Activated T-helper 1 cell treated with Interleukin-2 at 50 U/mL for 16 hours (primary cell): ENCODE results near the gene CCDC149.

ENCODE experiments used
- DNase-seq: peaks from one replicate; pipeline ENCODE4 v3.0.0-alpha.2; 2020; ENCODE audit warnings: low read depth

CCDC149 gene

GRCh38 chr4:24878636-24879016 lies 34.2 kb downstream of the CCDC149 start:
- DNase-seq: no peak

GRCh38 chr4:24877868-24878635 lies 34.8 kb downstream of the CCDC149 start:
- DNase-seq: no peak

DNA sequence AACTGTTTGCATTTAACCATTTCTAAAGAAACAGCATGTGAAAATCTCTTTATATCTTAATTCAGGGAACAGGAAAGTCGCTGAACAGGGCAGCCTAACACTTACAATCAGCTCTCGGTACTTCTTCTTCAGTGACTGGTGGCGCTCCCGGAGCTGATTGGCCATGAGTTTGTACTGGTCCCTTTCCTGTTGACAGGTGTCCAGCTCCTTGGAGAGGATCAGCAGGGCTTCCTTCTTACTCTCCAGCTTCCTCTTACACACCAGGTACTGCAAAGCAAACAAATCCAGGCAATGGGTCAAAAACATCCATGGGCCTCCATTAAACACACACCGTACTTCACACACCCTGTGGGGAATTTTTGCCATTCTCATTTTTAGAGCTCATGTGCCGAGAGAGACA lies 36.4 kb downstream of the CCDC149 start:
- DNase-seq: no peak

GRCh38 chr4:24872720-24873119 lies 40.1 kb downstream of the CCDC149 start:
- DNase-seq: no peak

DNA sequence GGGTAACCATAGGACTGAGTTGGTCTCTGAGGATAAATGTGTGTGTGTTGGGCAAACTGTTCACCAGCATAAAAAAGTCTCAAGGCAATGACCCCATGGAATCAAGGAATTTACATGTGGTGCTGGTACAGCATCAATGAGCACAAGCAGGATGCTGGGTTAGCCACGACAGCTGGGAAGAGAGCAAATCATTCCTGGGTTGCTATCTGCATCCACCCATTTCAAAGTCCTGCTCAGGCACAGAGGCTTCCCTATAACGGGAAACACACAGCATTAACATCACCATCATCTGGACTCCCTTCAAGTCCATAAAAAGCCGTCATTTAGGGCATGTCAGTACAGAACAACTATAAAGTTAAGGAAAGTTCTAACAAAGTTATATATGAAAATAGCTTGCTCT lies 41.6 kb downstream of the CCDC149 start:
- no peak for DNase-seq

- no peak for DNase-seq
Observed at GRCh38 chr4:24867766-24868296, 45.0 kb downstream of the CCDC149 start.

DNA sequence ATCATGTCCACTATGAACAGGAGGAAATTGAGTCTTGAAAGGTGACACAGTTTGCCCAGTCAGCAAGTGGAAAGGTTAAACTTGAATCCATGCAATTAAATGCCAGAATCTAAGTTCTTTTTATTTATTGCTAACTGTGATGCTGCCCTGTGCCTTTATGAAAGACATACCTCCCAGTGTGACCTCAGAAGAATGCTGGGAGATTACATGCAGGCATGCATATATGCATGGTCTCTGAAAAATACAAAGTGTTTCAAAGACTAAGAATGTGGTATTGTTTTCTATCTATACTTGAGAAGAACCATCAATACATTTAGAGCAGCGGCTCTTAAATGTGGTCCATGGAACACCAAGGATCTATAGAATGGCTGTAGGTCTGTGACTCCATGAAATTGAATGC lies 45.6 kb downstream of the CCDC149 start:
- no peak for DNase-seq

GRCh38 chr4:24865401-24865800 lies 47.4 kb downstream of the CCDC149 start:
- DNase-seq: no peak

GRCh38 chr4:24863799-24864198 lies 49.0 kb downstream of the CCDC149 start:
- no peak for DNase-seq

GRCh38 chr4:24862073-24862751 lies 50.6 kb downstream of the CCDC149 start:
- no peak for DNase-seq

- DNase-seq: no peak
Observed at GRCh38 chr4:24858550-24858949, 54.3 kb downstream of the CCDC149 start.

DNA sequence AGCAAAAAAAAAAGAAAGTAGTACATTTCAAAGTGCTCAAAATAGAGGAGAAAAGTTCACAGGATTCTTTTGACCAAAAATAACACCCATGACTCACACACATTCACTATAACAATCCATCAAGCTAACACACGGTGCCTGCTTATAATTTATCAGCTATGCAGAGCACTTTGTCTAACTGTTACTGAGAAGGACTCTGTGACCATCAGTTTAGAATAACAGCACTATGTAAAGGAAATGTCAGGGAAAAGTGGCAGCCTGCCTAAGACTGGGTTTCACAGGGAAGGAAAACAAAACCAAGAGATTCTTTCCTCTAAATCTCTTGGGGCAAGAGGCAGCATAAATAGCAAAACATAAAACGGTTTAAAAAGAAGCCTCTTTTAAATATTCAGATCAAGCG lies 54.8 kb downstream of the CCDC149 start:
- no peak for DNase-seq

DNA sequence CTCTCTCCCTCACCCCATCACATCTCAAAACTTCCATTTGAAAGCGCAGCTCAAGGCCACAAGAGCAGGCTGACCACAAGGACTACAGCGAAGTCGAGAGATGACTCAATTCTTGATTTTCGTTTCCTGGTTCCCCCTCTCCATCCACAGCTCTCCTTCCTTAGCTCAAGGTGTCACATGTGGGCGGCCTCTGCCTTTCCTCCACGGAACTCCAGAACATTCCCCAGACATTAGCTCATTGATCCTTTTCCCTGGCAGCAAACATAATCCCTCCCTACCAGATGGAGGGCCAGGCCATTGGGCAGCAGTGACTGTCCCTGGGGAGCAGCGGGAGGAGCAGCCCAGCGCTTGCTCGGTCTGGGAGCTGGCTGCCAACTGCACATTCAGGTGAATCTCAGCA lies 56.3 kb downstream of the CCDC149 start:
- DNase-seq: no peak

- no peak for DNase-seq
Observed at GRCh38 chr4:24855741-24856140, 57.1 kb downstream of the CCDC149 start.

DNA sequence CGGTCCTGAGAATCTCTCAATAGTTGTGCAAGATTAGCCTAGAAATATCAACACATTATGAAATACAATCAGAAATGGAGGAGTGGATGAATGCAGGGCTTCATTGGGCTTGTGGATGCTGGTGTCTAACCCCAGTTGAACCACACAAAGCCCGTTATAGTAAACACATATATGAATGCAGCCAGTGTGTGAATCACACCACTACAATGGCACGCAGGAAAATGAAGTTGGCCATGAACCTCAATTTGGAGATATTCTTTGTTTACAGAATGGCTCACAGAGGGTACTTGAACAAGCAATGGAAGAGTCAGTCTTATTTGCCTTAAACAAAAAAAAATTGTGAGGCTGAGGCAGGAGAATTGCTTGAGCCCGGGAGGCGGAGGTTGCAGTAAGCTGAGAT lies 59.7 kb downstream of the CCDC149 start:
- no peak for DNase-seq

DNA sequence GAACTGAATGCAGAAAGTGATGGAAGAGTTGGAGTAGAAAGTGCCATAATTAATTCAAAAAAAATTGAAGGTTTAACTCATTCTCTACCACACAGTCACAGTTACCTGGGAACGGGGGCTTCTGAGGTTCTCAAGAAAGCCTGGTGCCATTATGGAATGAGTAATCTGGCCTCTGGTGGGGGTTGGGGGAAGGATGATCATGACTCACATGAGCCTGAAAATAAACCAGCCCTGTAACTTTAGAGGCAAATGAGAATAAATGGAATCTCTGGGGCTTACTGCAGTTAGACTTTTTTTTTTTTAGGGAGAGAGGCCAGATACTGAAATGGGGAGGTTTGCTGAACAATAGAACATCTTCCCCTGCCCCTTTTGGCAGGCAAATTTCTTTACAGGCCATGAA lies 62.2 kb downstream of the CCDC149 start:
- no peak for DNase-seq

- DNase-seq: no peak
Observed at GRCh38 chr4:24849756-24850155, 63.1 kb downstream of the CCDC149 start.

GRCh38 chr4:24849351-24849750 lies 63.5 kb downstream of the CCDC149 start:
- no peak for DNase-seq

- DNase-seq: no peak
Observed at GRCh38 chr4:24846716-24847115, 66.1 kb downstream of the CCDC149 start.

GRCh38 chr4:24845902-24846301 lies 66.9 kb downstream of the CCDC149 start:
- no peak for DNase-seq

- no peak for DNase-seq
Observed at GRCh38 chr4:24845132-24845531, 67.7 kb downstream of the CCDC149 start.

GRCh38 chr4:24843096-24843495 lies 69.7 kb downstream of the CCDC149 start:
- no peak for DNase-seq

GRCh38 chr4:24842356-24842755 lies 70.5 kb downstream of the CCDC149 start:
- DNase-seq: no peak
